NCI-H510A treated with DMSO at 0.1 percent for 48 hours (cell line): ENCODE results near the gene RPL22.

Source experiments
- DNase-seq: peaks from one replicate; lab custom pipeline; 2025; lab: John Stamatoyannopoulos, UW

The RPL22 gene

GRCh38 chr1:6199298-6200187, at the start of gene RPL22:
Gene RPL22 (minus strand): TSS chr1:6199595. CDS start chr1:6199573, 22 bp downstream.
- peak; percentile 100 for DNase-seq

- no peak for DNase-seq
Measured at GRCh38 chr1:6248161-6248776, 48.9 kb upstream of the RPL22 start.

- no peak for DNase-seq
Measured at GRCh38 chr1:6247651-6248050, 48.3 kb upstream of the RPL22 start.

- DNase-seq: peak; percentile 99
Measured at GRCh38 chr1:6246497-6247467, 47.4 kb upstream of the RPL22 start.

- DNase-seq: peak; percentile 99
Measured at GRCh38 chr1:6245869-6246496, 46.6 kb upstream of the RPL22 start.

GRCh38 chr1:6245086-6245868, 45.9 kb upstream of the RPL22 start:
- DNase-seq: peak; percentile 97

- peak; percentile 95 for DNase-seq
Measured at GRCh38 chr1:6244401-6245049, 45.1 kb upstream of the RPL22 start.

GRCh38 chr1:6243993-6244392, 44.6 kb upstream of the RPL22 start, which contains the start of gene HES3:
Gene HES3 (plus strand): TSS chr1:6244179. CDS start chr1:6244366, 187 bp downstream.
- no peak for DNase-seq

GRCh38 chr1:6243053-6243834, 43.8 kb upstream of the RPL22 start:
- DNase-seq: no peak

- DNase-seq: no peak
Measured at GRCh38 chr1:6241887-6242740, 42.7 kb upstream of the RPL22 start.

GRCh38 chr1:6241107-6241886, 41.9 kb upstream of the RPL22 start:
- no peak for DNase-seq

GRCh38 chr1:6239950-6240768, 40.8 kb upstream of the RPL22 start:
- DNase-seq: peak; percentile 79

- no peak for DNase-seq
Measured at GRCh38 chr1:6239213-6239752, 39.9 kb upstream of the RPL22 start.

GRCh38 chr1:6237093-6237492, 37.7 kb upstream of the RPL22 start:
- no peak for DNase-seq

- DNase-seq: peak; percentile 73
Measured at GRCh38 chr1:6235296-6235677, 35.9 kb upstream of the RPL22 start.

- no peak for DNase-seq
Measured at GRCh38 chr1:6234502-6235295, 35.3 kb upstream of the RPL22 start.
